ENCODE measurements around the gene SEL1L. TPM values are rescaled to one million over a fixed set of nuclear protein-coding genes. Genes with fewer than 3 reads are reported as not detected.

Gene SEL1L
- total and polyA plus RNA-seq, 4 donors: 13.2 to 101 (median 49.2) TPM

GRCh38 chr14:81474685-81475324, 58.8 kb downstream of the SEL1L start:
- Histone ChIP-seq H3K27ac (ENCODE audit: low read depth in 1 of 2, low read length in 1 of 2) (no peak overlapping the region), H3K4me1 (ENCODE audit: control insufficient read depth in 5 of 5, insufficient read depth in 5 of 5, low read length in 5 of 5) (peaks cover 0 to 5% (median 0%) of the 10 kb centered on the region in 5 donors), H3K27me3 (ENCODE audit: control insufficient read depth in 3 of 3, insufficient read depth in 3 of 3, low read length in 2 of 3) (no peaks in the 10 kb centered on the region), H3K36me3 (ENCODE audit: control insufficient read depth in 4 of 4, insufficient read depth in 4 of 4, low read length in 4 of 4) (peaks cover 8 to 28% (median 19%) of the 10 kb centered on the region in 4 donors), H3K9ac (ENCODE audit: insufficient read depth in 1 of 2, low read length in 2 of 2) (no peak overlapping the region), H3K9me3 (ENCODE audit: control insufficient read depth in 4 of 4, insufficient read depth in 3 of 4, low read length in 3 of 4) (no peaks in the 10 kb centered on the region), H3K4me3 (no peak overlapping the region)
- WGBS, 2 donors: 85 to 88% methylated on average over 5 of the region's 5 CpGs
- DNase-seq (no peak), ATAC-seq (ENCODE audit: insufficient read depth, low FRiP score) (no peak)
- TF ChIP-seq CTCF (IDR thresholded peaks at IDR 0.05; ENCODE audit: control extremely low read depth, extremely low read depth): no peak

GRCh38 chr14:81474148-81474492, 59.5 kb downstream of the SEL1L start:
- H3K9ac ChIP-seq (ENCODE audit: insufficient read depth in 1 of 2, low read length in 2 of 2): no peak overlapping the region
- H3K9me3 ChIP-seq (ENCODE audit: control insufficient read depth in 4 of 4, insufficient read depth in 3 of 4, low read length in 3 of 4): no peaks in the 10 kb centered on the region
- H3K4me3 ChIP-seq: no peak overlapping the region
- peak overlapping the region in 1 of 2 donors; percentile 33 for H3K27ac ChIP-seq (ENCODE audit: low read depth in 1 of 2, low read length in 1 of 2)
- ATAC-seq (ENCODE audit: insufficient read depth, low FRiP score) (no peak), DNase-seq (no peak)
- H3K4me1 ChIP-seq (ENCODE audit: control insufficient read depth in 5 of 5, insufficient read depth in 5 of 5, low read length in 5 of 5): peaks cover 0 to 5% (median 0%) of the 10 kb centered on the region in 5 donors
- WGBS, 2 donors: 35 to 56% methylated on average over 2 of the region's 2 CpGs
- no peak for TF ChIP-seq CTCF (IDR thresholded peaks at IDR 0.05; ENCODE audit: control extremely low read depth, extremely low read depth)
- H3K36me3 ChIP-seq (ENCODE audit: control insufficient read depth in 4 of 4, insufficient read depth in 4 of 4, low read length in 4 of 4): peaks cover 3 to 23% (median 15%) of the 10 kb centered on the region in 4 donors
- H3K27me3 ChIP-seq (ENCODE audit: control insufficient read depth in 3 of 3, insufficient read depth in 3 of 3, low read length in 2 of 3): no peaks in the 10 kb centered on the region

GRCh38 chr14:81473456-81474147, 60.1 kb downstream of the SEL1L start:
- H3K27me3 ChIP-seq (ENCODE audit: control insufficient read depth in 3 of 3, insufficient read depth in 3 of 3, low read length in 2 of 3): no peaks in the 10 kb centered on the region
- H3K9me3 ChIP-seq (ENCODE audit: control insufficient read depth in 4 of 4, insufficient read depth in 3 of 4, low read length in 3 of 4): no peaks in the 10 kb centered on the region
- peaks cover 0 to 5% (median 0%) of the 10 kb centered on the region in 5 donors for H3K4me1 ChIP-seq (ENCODE audit: control insufficient read depth in 5 of 5, insufficient read depth in 5 of 5, low read length in 5 of 5)
- no peak overlapping the region for H3K27ac ChIP-seq (ENCODE audit: low read depth in 1 of 2, low read length in 1 of 2)
- DNase-seq (no peak), ATAC-seq (ENCODE audit: insufficient read depth, low FRiP score) (no peak)
- no peak for TF ChIP-seq CTCF (IDR thresholded peaks at IDR 0.05; ENCODE audit: control extremely low read depth, extremely low read depth)
- H3K9ac ChIP-seq (ENCODE audit: insufficient read depth in 1 of 2, low read length in 2 of 2): no peak overlapping the region
- WGBS, 2 donors: 67 to 74% methylated on average over 3 of the region's 3 CpGs
- peaks cover 2 to 21% (median 13%) of the 10 kb centered on the region in 4 donors for H3K36me3 ChIP-seq (ENCODE audit: control insufficient read depth in 4 of 4, insufficient read depth in 4 of 4, low read length in 4 of 4)
- H3K4me3 ChIP-seq: no peak overlapping the region

Data from lung (tissue), 12 donors.